Measurements from ENCODE around the gene FBXL3.

FBXL3 gene

DNA sequence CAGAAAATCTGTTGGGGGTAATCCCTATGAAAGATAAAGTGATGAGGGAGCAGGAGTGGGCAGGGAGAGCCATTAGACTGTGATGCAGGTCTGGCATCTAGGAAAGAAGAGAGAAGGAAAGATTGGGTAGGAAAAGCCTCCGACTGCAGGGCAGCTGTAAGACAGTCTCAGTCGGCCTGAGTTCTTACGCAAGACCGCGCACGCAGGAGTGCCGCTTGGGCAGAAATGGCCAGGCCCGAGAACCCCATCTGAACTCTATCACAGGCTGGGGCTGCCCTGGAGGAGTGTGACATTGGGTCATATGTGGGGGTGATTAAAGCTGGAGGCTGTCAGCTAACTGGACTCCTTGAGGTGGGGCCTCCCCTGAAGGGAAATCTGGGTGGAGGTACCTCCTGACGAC is 13.9 kb upstream of the FBXL3 start:
- TF ChIP-seq CTCF (IDR thresholded peaks at IDR 0.05; ENCODE audit: low read length) (no peak), EZH2 (optimal IDR thresholded peaks at IDR 0.05; ENCODE audit: low read depth, low read length) (no peak), EZH2phosphoT487 (IDR thresholded peaks at IDR 0.05; ENCODE audit: low read length) (no peak)
- H3F3A ChIP-seq (ENCODE audit: insufficient read depth, low read length), result no peaks in the 10 kb centered on the region
- no peak for DNase-seq

DNA sequence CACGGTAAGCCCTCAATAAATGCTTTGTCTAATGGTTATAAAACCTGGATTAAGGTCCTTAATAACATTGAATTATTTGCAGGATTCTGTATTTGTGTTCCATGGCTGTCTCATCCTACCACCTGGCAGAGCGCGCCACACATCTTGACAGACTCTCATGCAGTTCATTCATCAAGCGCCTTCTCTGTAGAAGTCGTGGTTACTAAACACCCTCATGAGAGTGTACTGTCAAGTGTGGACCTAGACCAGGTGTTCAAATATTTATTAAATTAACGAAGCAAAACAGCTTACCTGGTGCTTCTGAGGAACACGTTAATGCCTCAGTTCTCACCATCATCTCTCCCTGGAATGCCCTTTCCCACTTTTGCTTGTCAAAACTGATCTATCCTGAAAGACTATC is 13.1 kb upstream of the FBXL3 start:
- no peaks in the 10 kb centered on the region for H3K79me2 ChIP-seq (ENCODE audit: low read length)
- no peak overlapping the region for H3K4me3 ChIP-seq (ENCODE audit: low read length)
- no peak overlapping the region for H3K27ac ChIP-seq (ENCODE audit: low read length)
- no peaks in the 10 kb centered on the region for H3K9me2 ChIP-seq (replicated peaks; ENCODE audit: insufficient read depth, low read length)
- TF ChIP-seq CTCF (IDR thresholded peaks at IDR 0.05; ENCODE audit: low read length), result no peak
- no peak for TF ChIP-seq EZH2phosphoT487 (IDR thresholded peaks at IDR 0.05; ENCODE audit: low read length)
- no peak for TF ChIP-seq EZH2 (optimal IDR thresholded peaks at IDR 0.05; ENCODE audit: low read depth, low read length)
- H3K4me2 ChIP-seq (ENCODE audit: low read depth, low read length), result no peak overlapping the region
- H3K4me1 ChIP-seq (ENCODE audit: low read length), result no peaks in the 10 kb centered on the region
- peaks cover 4% of the 10 kb centered on the region for H3K36me3 ChIP-seq (replicated peaks; ENCODE audit: insufficient read depth, low read length)
- H4K20me1 ChIP-seq (ENCODE audit: insufficient read depth, low read length), result no peaks in the 10 kb centered on the region
- no peaks in the 10 kb centered on the region for H3F3A ChIP-seq (ENCODE audit: insufficient read depth, low read length)
- no peak overlapping the region for H2AFZ ChIP-seq (ENCODE audit: low read length)
- DNase-seq, result no peak
- H3K9ac ChIP-seq (ENCODE audit: low read length), result no peak overlapping the region
- no peaks in the 10 kb centered on the region for H3K27me3 ChIP-seq (replicated peaks; ENCODE audit: insufficient read depth, low read length)
- no peaks in the 10 kb centered on the region for H3K9me3 ChIP-seq (replicated peaks; ENCODE audit: insufficient read depth, low read length)

More for the DNA sequence above, 13.9 kb upstream of the FBXL3 start:
- H4K20me1 ChIP-seq (ENCODE audit: insufficient read depth, low read length), result no peaks in the 10 kb centered on the region
- H3K27me3 ChIP-seq (replicated peaks; ENCODE audit: insufficient read depth, low read length), result no peaks in the 10 kb centered on the region
- no peaks in the 10 kb centered on the region for H3K4me1 ChIP-seq (ENCODE audit: low read length)
- no peak overlapping the region for H3K4me2 ChIP-seq (ENCODE audit: low read depth, low read length)
- H3K4me3 ChIP-seq (ENCODE audit: low read length), result no peak overlapping the region
- H3K9me2 ChIP-seq (replicated peaks; ENCODE audit: insufficient read depth, low read length), result no peaks in the 10 kb centered on the region
- H2AFZ ChIP-seq (ENCODE audit: low read length), result no peak overlapping the region
- no peak overlapping the region for H3K27ac ChIP-seq (ENCODE audit: low read length)
- H3K9ac ChIP-seq (ENCODE audit: low read length), result no peak overlapping the region
- H3K79me2 ChIP-seq (ENCODE audit: low read length), result no peaks in the 10 kb centered on the region
- H3K9me3 ChIP-seq (replicated peaks; ENCODE audit: insufficient read depth, low read length), result no peaks in the 10 kb centered on the region
- H3K36me3 ChIP-seq (replicated peaks; ENCODE audit: insufficient read depth, low read length), result peaks cover 7% of the 10 kb centered on the region

GRCh38 chr13:77038907-77039480 is 12.0 kb upstream of the FBXL3 start:
- Histone ChIP-seq H3K9me3 (replicated peaks; ENCODE audit: insufficient read depth, low read length) (no peaks in the 10 kb centered on the region), H3K9ac (ENCODE audit: low read length) (no peak overlapping the region), H3K27me3 (replicated peaks; ENCODE audit: insufficient read depth, low read length) (no peaks in the 10 kb centered on the region), H3K27ac (ENCODE audit: low read length) (no peak overlapping the region), H3K4me1 (ENCODE audit: low read length) (no peaks in the 10 kb centered on the region), H2AFZ (ENCODE audit: low read length) (no peak overlapping the region), H3K79me2 (ENCODE audit: low read length) (no peaks in the 10 kb centered on the region), H3K36me3 (replicated peaks; ENCODE audit: insufficient read depth, low read length) (no peaks in the 10 kb centered on the region), H3K9me2 (replicated peaks; ENCODE audit: insufficient read depth, low read length) (no peaks in the 10 kb centered on the region), H3K4me3 (ENCODE audit: low read length) (no peak overlapping the region), H3F3A (ENCODE audit: insufficient read depth, low read length) (no peaks in the 10 kb centered on the region), H3K4me2 (ENCODE audit: low read depth, low read length) (no peak overlapping the region), H4K20me1 (ENCODE audit: insufficient read depth, low read length) (no peaks in the 10 kb centered on the region)
- no peak for DNase-seq
- TF ChIP-seq EZH2phosphoT487 (IDR thresholded peaks at IDR 0.05; ENCODE audit: low read length) (no peak), CTCF (IDR thresholded peaks at IDR 0.05; ENCODE audit: low read length) (no peak), EZH2 (optimal IDR thresholded peaks at IDR 0.05; ENCODE audit: low read depth, low read length) (no peak)

Data from MM.1S (cell line).